Brain microvascular endothelial cell (primary cell): ENCODE results near the gene FAM124B.

Source experiments
- DNase-seq: peaks from one replicate; pipeline ENCODE4 v3.0.0-alpha.2; 2020
- H3K27ac ChIP-seq: fragments of 250-450 bp; sonication (Bioruptor Pico); 2 replicates; pipeline ENCODE4 v1.5.1; 2020; ENCODE audit warnings: mild to moderate bottlenecking, moderate library complexity
- H3K27me3 ChIP-seq: fragments of 250-450 bp; sonication (Bioruptor Pico); replicated peaks from 2 replicates; pipeline ENCODE4 v1.5.1; 2020; ENCODE audit warnings: mild to moderate bottlenecking
- H3K36me3 ChIP-seq: fragments of 250-450 bp; sonication (Bioruptor Pico); replicated peaks from 2 replicates; pipeline ENCODE4 v1.5.1; 2020; ENCODE audit warnings: mild to moderate bottlenecking
- H3K4me3 ChIP-seq: 2 replicates; pipeline ENCODE4 v1.5.1; 2011; ENCODE audit warnings: low read depth, mild to moderate bottlenecking, control low read depth, low read length, moderate library complexity
- CTCF ChIP-seq: IDR thresholded peaks from 2 replicates; pipeline ENCODE4 v1.5.1; 2011; ENCODE audit warnings: low read depth, mild to moderate bottlenecking, moderate library complexity, low read length, control low read depth, inconsistent platforms; ENCODE audit errors: missing control alignments
- in situ Hi-C: cut with HindIII; loops from 2 replicates; pipeline ENCODE4 v1.10.0; 2017; ENCODE audit warnings: low sequenced_read_pairs, low pct_ligation_motif_present

Gene FAM124B

GRCh38 chr2:224412141-224413015, 10.5 kb upstream of the FAM124B start:
- TF ChIP-seq CTCF: no peak
- peak; percentile 42 for DNase-seq
- H3K36me3 ChIP-seq: no peaks in the 10 kb centered on the region
- in situ Hi-C loops: no loop called here
- no peaks in the 10 kb centered on the region for H3K27me3 ChIP-seq
- no peak overlapping the region for H3K4me3 ChIP-seq
- H3K27ac ChIP-seq: peak overlapping the region; percentile 69

- Histone ChIP-seq H3K4me3 (no peak overlapping the region), H3K27ac (no peak overlapping the region), H3K36me3 (no peaks in the 10 kb centered on the region), H3K27me3 (no peaks in the 10 kb centered on the region)
- no peak for TF ChIP-seq CTCF
- no peak for DNase-seq
- in situ Hi-C loops: no loop called here
Observed at GRCh38 chr2:224410946-224411561, 9.1 kb upstream of the FAM124B start.

- in situ Hi-C loops: no loop called here
- no peak for DNase-seq
- Histone ChIP-seq H3K4me3 (no peak overlapping the region), H3K27ac (no peak overlapping the region), H3K27me3 (no peaks in the 10 kb centered on the region), H3K36me3 (no peaks in the 10 kb centered on the region)
- no peak for TF ChIP-seq CTCF
Observed at GRCh38 chr2:224408676-224409075, 6.8 kb upstream of the FAM124B start.

- Histone ChIP-seq H3K27ac (no peak overlapping the region), H3K4me3 (no peak overlapping the region), H3K27me3 (no peaks in the 10 kb centered on the region), H3K36me3 (no peaks in the 10 kb centered on the region)
- in situ Hi-C loops: no loop called here
- no peak for DNase-seq
- TF ChIP-seq CTCF: no peak
Observed at GRCh38 chr2:224407241-224407701, 5.4 kb upstream of the FAM124B start.

- Histone ChIP-seq H3K27me3 (no peaks in the 10 kb centered on the region), H3K36me3 (no peaks in the 10 kb centered on the region), H3K27ac (no peak overlapping the region), H3K4me3 (no peak overlapping the region)
- no peak for TF ChIP-seq CTCF
- in situ Hi-C loops: no loop called here
- no peak for DNase-seq
Observed at GRCh38 chr2:224405841-224406370, 4.0 kb upstream of the FAM124B start.
